AG04450 (cell line): Measurements from ENCODE around the gene SCNN1A. TPM values are rescaled to one million over a fixed set of nuclear protein-coding genes. Genes with fewer than 3 reads are reported as not detected.

Experiments used
- CTCF ChIA-PET: fragments of 300-600, 350-600 bp; formaldehyde crosslinking; extraction: SDS; loops from one replicate; lab custom pipeline; 2022; ENCODE audit warnings: antibody characterized with exemption, inconsistent platforms; lab: Charles Lee
- POLR2A ChIA-PET: fragments of 350-600 bp; formaldehyde crosslinking; extraction: SDS; loops from one replicate; lab custom pipeline; 2021; ENCODE audit warnings: antibody characterized with exemption, inconsistent platforms; lab: Yijun Ruan, JAX
- DNase-seq: peaks from one replicate; pipeline ENCODE4 v3.0.0-alpha.2; 2011; ENCODE audit warnings: low read depth, low spot score
- H3K27ac ChIP-seq: one replicate; pipeline ENCODE4 v1.5.1; 2012; ENCODE audit warnings: low read depth, low read length, control low read depth
- H3K27me3 ChIP-seq: one replicate; pipeline ENCODE4 v1.6.0; 2012; ENCODE audit warnings: low read length; ENCODE audit not compliant: control insufficient read depth, insufficient read depth
- H3K4me3 ChIP-seq: 2 replicates; pipeline ENCODE4 v1.5.1; 2011; ENCODE audit warnings: mild to moderate bottlenecking, low read depth, low read length, control low read depth
- H3K9me3 ChIP-seq: 2 replicates; pipeline ENCODE4 v1.5.1; 2012; ENCODE audit warnings: low read length; ENCODE audit not compliant: control insufficient read depth, insufficient read depth
- polyA plus RNA-seq: library from polyadenylated mRNA; depleted of rRNA; stranded (reverse); fragments of >200 nt; gene quantifications from 2 replicates; pipeline ENCODE4 v1.2.3, GENCODE V29; 2011; rRNA removed
- small RNA-seq: library from RNA; depleted of rRNA; stranded (forward); fragments of <200 nt; gene quantifications from one replicate; pipeline ENCODE3, GENCODE V24; 2012; ENCODE audit warnings: low read depth; ENCODE audit not compliant: insufficient read length
- TF ChIP-seq, protein P1 (sequence below): IDR thresholded peaks from 2 replicates; pipeline ENCODE4 v1.5.1; 2011; ENCODE audit warnings: low read depth, low read length, control low read depth, inconsistent platforms

SCNN1A gene
- polyA plus RNA-seq, 1 experiment = 0.26 TPM

DNA sequence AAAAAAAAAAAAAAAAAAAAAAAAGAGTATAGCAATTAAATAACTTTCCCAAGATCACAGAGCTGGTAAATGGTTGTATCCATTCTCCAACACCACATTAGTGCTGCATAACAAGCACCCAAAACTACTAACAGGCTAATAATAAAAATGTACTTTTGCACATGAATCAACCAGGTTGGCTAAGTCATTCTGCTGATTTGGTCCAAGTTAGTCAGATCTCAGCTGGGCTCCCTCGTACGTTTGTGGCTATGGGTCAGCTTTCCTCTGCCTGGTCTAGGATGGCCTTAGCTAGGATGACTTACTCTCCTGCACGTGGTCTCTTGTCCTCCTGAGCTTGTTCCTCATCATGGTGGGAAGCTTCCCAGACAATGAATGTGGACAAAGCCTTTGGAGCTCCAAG, 72.7 kb downstream of the SCNN1A start:
- no peak for DNase-seq
- Histone ChIP-seq H3K27me3 (no peaks in the 10 kb centered on the region), H3K9me3 (no peaks in the 10 kb centered on the region), H3K4me3 (no peak overlapping the region), H3K27ac (no peak overlapping the region)
- ChIA-PET CTCF (interaction anchor here (0.7 kb wide), 1 partner anchor 1740 kb away, joined by 4 read pairs; no protein-coding TSS in a partner anchor), POLR2A (no interaction called here)
- TF ChIP-seq, protein P1, sequence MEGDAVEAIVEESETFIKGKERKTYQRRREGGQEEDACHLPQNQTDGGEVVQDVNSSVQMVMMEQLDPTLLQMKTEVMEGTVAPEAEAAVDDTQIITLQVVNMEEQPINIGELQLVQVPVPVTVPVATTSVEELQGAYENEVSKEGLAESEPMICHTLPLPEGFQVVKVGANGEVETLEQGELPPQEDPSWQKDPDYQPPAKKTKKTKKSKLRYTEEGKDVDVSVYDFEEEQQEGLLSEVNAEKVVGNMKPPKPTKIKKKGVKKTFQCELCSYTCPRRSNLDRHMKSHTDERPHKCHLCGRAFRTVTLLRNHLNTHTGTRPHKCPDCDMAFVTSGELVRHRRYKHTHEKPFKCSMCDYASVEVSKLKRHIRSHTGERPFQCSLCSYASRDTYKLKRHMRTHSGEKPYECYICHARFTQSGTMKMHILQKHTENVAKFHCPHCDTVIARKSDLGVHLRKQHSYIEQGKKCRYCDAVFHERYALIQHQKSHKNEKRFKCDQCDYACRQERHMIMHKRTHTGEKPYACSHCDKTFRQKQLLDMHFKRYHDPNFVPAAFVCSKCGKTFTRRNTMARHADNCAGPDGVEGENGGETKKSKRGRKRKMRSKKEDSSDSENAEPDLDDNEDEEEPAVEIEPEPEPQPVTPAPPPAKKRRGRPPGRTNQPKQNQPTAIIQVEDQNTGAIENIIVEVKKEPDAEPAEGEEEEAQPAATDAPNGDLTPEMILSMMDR = no peak

DNA sequence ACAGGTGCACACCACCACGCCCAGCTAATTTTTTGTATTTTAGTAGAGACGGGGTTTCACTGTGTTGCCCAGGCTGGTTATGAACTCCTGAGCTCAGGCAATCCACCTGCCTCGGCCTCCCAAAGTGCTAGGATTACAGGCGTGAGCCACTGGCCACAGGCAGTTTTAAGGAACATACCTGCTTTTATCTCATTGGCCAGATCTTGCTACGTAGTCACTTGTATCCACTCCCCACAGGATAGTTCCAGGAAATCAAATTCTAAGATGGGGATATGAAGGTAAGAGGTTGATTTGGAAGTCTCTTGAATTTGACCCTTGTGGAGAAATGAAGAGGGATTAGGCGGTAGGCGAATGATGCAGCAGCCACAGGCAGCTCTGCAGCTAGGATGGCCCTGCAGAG, 73.6 kb downstream of the SCNN1A start:
- CTCF ChIA-PET = interaction anchor here (0.7 to 1.2 kb wide), 2 partner anchors 122 to 1741 kb away, joined by 3 to 4 read pairs; no protein-coding TSS in a partner anchor
- TF ChIP-seq, protein P1 = no peak
- Histone ChIP-seq H3K27ac (no peak overlapping the region), H3K4me3 (no peak overlapping the region), H3K9me3 (no peaks in the 10 kb centered on the region), H3K27me3 (no peaks in the 10 kb centered on the region)
- POLR2A ChIA-PET = no interaction called here
- no peak for DNase-seq

GRCh38 chr12:6297170-6297569, 78.2 kb downstream of the SCNN1A start:
- Histone ChIP-seq H3K4me3 (no peak overlapping the region), H3K27ac (no peak overlapping the region), H3K9me3 (no peaks in the 10 kb centered on the region), H3K27me3 (no peaks in the 10 kb centered on the region)
- CTCF ChIA-PET = interaction anchor here (0.7 to 1.8 kb wide), 3 partner anchors 12 to 168 kb away, joined by 3 to 7 read pairs (median 5); no protein-coding TSS in a partner anchor
- DNase-seq = no peak
- TF ChIP-seq, protein P1 = no peak
- POLR2A ChIA-PET = interaction anchor here (0.7 to 0.9 kb wide), 3 partner anchors 11 to 167 kb away, joined by 4 to 10 read pairs (median 4); no protein-coding TSS in a partner anchor

Small RNA genes within 50 kb of the gene (small RNA-seq; reads per million reads assigned to genes)
- not detected for gene RN7SL391P

Other genes starting within 250 kb of the SCNN1A start
- 152 and 177 TPM in 2 replicates for gene CD9, start 175.2 kb downstream of the SCNN1A start, polyA plus RNA-seq
- 0.06 and 0.15 TPM in 2 replicates for gene PLEKHG6, start 64.9 kb downstream of the SCNN1A start, polyA plus RNA-seq
- gene TNFRSF1A, start 33.5 kb downstream of the SCNN1A start, polyA plus RNA-seq = 231 and 255 TPM in 2 replicates
- gene LTBR, start 8.6 kb upstream of the SCNN1A start, polyA plus RNA-seq = 32.1 and 38.8 TPM in 2 replicates
- gene CD27, start 69.4 kb upstream of the SCNN1A start, polyA plus RNA-seq = not detected in 2 replicates
- 10.2 and 13.5 TPM in 2 replicates for gene TAPBPL, start 76.5 kb upstream of the SCNN1A start, polyA plus RNA-seq
- gene VAMP1, start 95.1 kb upstream of the SCNN1A start, polyA plus RNA-seq = 15.1 and 18.3 TPM in 2 replicates
- 120 and 165 TPM in 2 replicates for gene MRPL51, start 117.7 kb upstream of the SCNN1A start, polyA plus RNA-seq
- gene NCAPD2, start 118.5 kb upstream of the SCNN1A start, polyA plus RNA-seq = 36.1 and 38.4 TPM in 2 replicates
- 9,160 and 11,356 TPM in 2 replicates for gene GAPDH, start 159.0 kb upstream of the SCNN1A start, polyA plus RNA-seq
- gene IFFO1, start 180.5 kb upstream of the SCNN1A start, polyA plus RNA-seq = 23.8 and 24.2 TPM in 2 replicates
- 35.7 and 41.3 TPM in 2 replicates for gene NOP2, start 192.7 kb upstream of the SCNN1A start, polyA plus RNA-seq
- gene CHD4, start 231.8 kb upstream of the SCNN1A start, polyA plus RNA-seq = 86.3 and 119 TPM in 2 replicates